H1 (cell line): ENCODE measurements around the gene BTBD9. TPM values are rescaled to one million over a fixed set of nuclear protein-coding genes. Genes with fewer than 3 reads are reported as not detected.

Source experiments
- CTCF ChIA-PET: fragments of 300-600 bp; sonication (Branson Sonifier 250); formaldehyde crosslinking; loops from one replicate; lab custom pipeline; 2021; ENCODE audit not compliant: partially characterized antibody; lab: Charles Lee
- POLR2A ChIA-PET: fragments of 300-600 bp; sonication (Branson Sonifier 250); formaldehyde crosslinking; loops from one replicate; lab custom pipeline; 2021; ENCODE audit warnings: inconsistent platforms; ENCODE audit not compliant: partially characterized antibody; lab: Charles Lee
- DNase-seq, 2 experiments: peaks; one replicate each; pipeline versions ENCODE4 v3.0.0 to v3.0.0-alpha.2; 2010 to 2022; ENCODE audit warnings: low spot score in 2 of 2, low read depth in 1 of 2, mixed read lengths in 1 of 2
- FAIRE-seq: peaks from 2 replicates; lab custom pipeline; 2011; peaks lifted over from hg19 to GRCh38; lab: Jason Lieb, UNC
- H2AFZ ChIP-seq: 2 replicates; pipeline ENCODE4 v1.8.1; 2012; ENCODE audit warnings: low read length, inconsistent platforms
- H2AK5ac ChIP-seq: 2 replicates; pipeline ENCODE4 v1.6.1; 2013; ENCODE audit warnings: low read depth, low read length
- H2BK120ac ChIP-seq: replicated peaks from 2 replicates; pipeline ENCODE3; 2013; ENCODE audit warnings: low read depth, low read length, inconsistent platforms
- H2BK12ac ChIP-seq: 2 replicates; pipeline ENCODE4 v1.6.1; 2013; ENCODE audit warnings: low read depth, low read length
- H2BK15ac ChIP-seq: 2 replicates; pipeline ENCODE4 v1.6.1; 2013; ENCODE audit warnings: low read length
- H2BK20ac ChIP-seq: 2 replicates; pipeline ENCODE4 v1.6.1; 2013; ENCODE audit warnings: low read length
- H2BK5ac ChIP-seq: 2 replicates; pipeline ENCODE4 v1.6.1; 2013; ENCODE audit warnings: low read depth, low read length
- H3K14ac ChIP-seq: 2 replicates; pipeline ENCODE4 v1.6.1; 2013; ENCODE audit warnings: inconsistent platforms; ENCODE audit not compliant: insufficient read length
- H3K18ac ChIP-seq: 2 replicates; pipeline ENCODE4 v1.6.1; 2013; ENCODE audit warnings: low read length; ENCODE audit errors: extremely low read depth
- H3K23ac ChIP-seq: 2 replicates; pipeline ENCODE4 v1.6.1; 2013; ENCODE audit warnings: inconsistent platforms; ENCODE audit not compliant: insufficient read length
- H3K23me2 ChIP-seq: 2 replicates; pipeline ENCODE4 v1.6.1; 2013; ENCODE audit warnings: low read depth, low read length
- H3K27ac ChIP-seq: 2 replicates; pipeline ENCODE4 v1.6.1; 2011; ENCODE audit warnings: low read depth, low read length, inconsistent platforms
- H3K27me3 ChIP-seq, 4 experiments: replicated peaks in 1 of 4; 1 replicate in 1 of 4; 2 replicates in 3 of 4; pipeline versions ENCODE4 v1.6.1 to v1.8.1; 2011 to 2013; ENCODE audit warnings: low read length in 3 of 4, mild to moderate bottlenecking in 3 of 4, inconsistent platforms in 2 of 4, mixed read lengths in 2 of 4, moderate library complexity in 1 of 4; ENCODE audit not compliant: control insufficient read depth in 3 of 4, insufficient read depth in 3 of 4; ENCODE audit errors: extremely low read depth in 1 of 4
- H3K36me3 ChIP-seq, 4 experiments: 2 replicates each; pipeline versions ENCODE4 v1.6.1 to v1.8.1; 2011 to 2013; ENCODE audit warnings: mild to moderate bottlenecking in 4 of 4, low read length in 3 of 4, moderate library complexity in 2 of 4, control low read depth in 1 of 4, inconsistent platforms in 1 of 4; ENCODE audit not compliant: insufficient read depth in 4 of 4, control insufficient read depth in 2 of 4
- H3K4ac ChIP-seq: replicated peaks from 2 replicates; pipeline ENCODE3; 2013; ENCODE audit warnings: low read length, low read depth, mixed read lengths, inconsistent platforms; ENCODE audit not compliant: insufficient read length
- H3K4me1 ChIP-seq, 4 experiments: replicated peaks in 1 of 4; 1 replicate in 1 of 4; 2 replicates in 3 of 4; pipeline versions ENCODE4 v1.6.1 to v1.8.1; 2011 to 2013; ENCODE audit warnings: low read length in 3 of 4, inconsistent platforms in 2 of 4, mixed read lengths in 1 of 4; ENCODE audit not compliant: insufficient read depth in 4 of 4, control insufficient read depth in 3 of 4
- H3K4me2 ChIP-seq, 2 experiments: 2 replicates each; pipeline versions ENCODE4 v1.6.1 to v1.8.1; 2011 to 2013; ENCODE audit warnings: low read depth in 2 of 2, low read length in 2 of 2, control low read depth in 1 of 2, inconsistent platforms in 1 of 2, mild to moderate bottlenecking in 1 of 2; ENCODE audit not compliant: insufficient read depth in 1 of 2
- H3K4me3 ChIP-seq, 4 experiments: fragments of 200-600, 300-600 bp in 1 of 4; sonication (generic), shearing (Covaris generic), sonication (Bioruptor Twin) in 1 of 4; 2 replicates each; pipeline versions ENCODE4 v1.5.1 to v1.8.1; 2011 to 2016; ENCODE audit warnings: low read length in 4 of 4, low read depth in 3 of 4, control low read depth in 2 of 4, inconsistent platforms in 2 of 4, mild to moderate bottlenecking in 2 of 4, mixed read lengths in 1 of 4, moderate library complexity in 1 of 4; ENCODE audit not compliant: insufficient read depth in 2 of 4; ENCODE audit errors: extremely low read depth in 1 of 4
- H3K56ac ChIP-seq: replicated peaks from 2 replicates; pipeline ENCODE3; 2013; ENCODE audit warnings: low read depth, mild to moderate bottlenecking, mixed read lengths, low read length, inconsistent platforms; ENCODE audit not compliant: insufficient read length
- H3K79me1 ChIP-seq: 2 replicates; pipeline ENCODE4 v1.6.1; 2013; ENCODE audit warnings: low read depth, low read length, control low read depth
- H3K79me2 ChIP-seq, 2 experiments: 2 replicates each; pipeline versions ENCODE4 v1.6.1 to v1.8.1; 2012 to 2013; ENCODE audit warnings: low read length in 2 of 2, mild to moderate bottlenecking in 2 of 2, inconsistent platforms in 1 of 2; ENCODE audit not compliant: insufficient read depth in 2 of 2, control insufficient read depth in 1 of 2
- H3K9ac ChIP-seq, 4 experiments: replicated peaks in 1 of 4; 1 replicate in 1 of 4; 2 replicates in 3 of 4; pipeline versions ENCODE4 v1.6.1 to v1.8.1; 2011 to 2013; ENCODE audit warnings: low read depth in 3 of 4, low read length in 3 of 4, control low read depth in 2 of 4, mild to moderate bottlenecking in 2 of 4, moderate library complexity in 2 of 4, inconsistent platforms in 1 of 4; ENCODE audit errors: extremely low read depth in 1 of 4
- H3K9me3 ChIP-seq, 2 experiments: 2 replicates each; pipeline versions ENCODE4 v1.6.1 to v1.8.1; 2012 to 2013; ENCODE audit warnings: mild to moderate bottlenecking in 2 of 2, moderate library complexity in 2 of 2, control low read depth in 1 of 2, inconsistent platforms in 1 of 2, low read depth in 1 of 2, low read length in 1 of 2, mixed read lengths in 1 of 2; ENCODE audit not compliant: insufficient read depth in 2 of 2
- H4K20me1 ChIP-seq, 2 experiments: replicated peaks in 1 of 2; 2 replicates each; pipeline versions ENCODE3 to v1.8.1; 2011 to 2013; ENCODE audit warnings: inconsistent platforms in 2 of 2, low read length in 2 of 2, mild to moderate bottlenecking in 1 of 2; ENCODE audit not compliant: insufficient read depth in 2 of 2, control insufficient read depth in 1 of 2
- H4K5ac ChIP-seq: 2 replicates; pipeline ENCODE4 v1.6.1; 2013; ENCODE audit warnings: low read length, low read depth, mixed read lengths, inconsistent platforms; ENCODE audit not compliant: insufficient read length
- H4K8ac ChIP-seq: 2 replicates; pipeline ENCODE4 v1.8.0; 2013; ENCODE audit warnings: mild to moderate bottlenecking, moderate library complexity, low read length, inconsistent platforms; ENCODE audit not compliant: insufficient read depth; ENCODE audit errors: extremely low read depth
- H4K91ac ChIP-seq: replicated peaks from 2 replicates; pipeline ENCODE3; 2013; ENCODE audit warnings: low read length, mixed read lengths, inconsistent platforms; ENCODE audit not compliant: insufficient read length
- CEBPB ChIP-seq: IDR thresholded peaks from 2 replicates; pipeline ENCODE4 v1.6.1; 2012; ENCODE audit warnings: low read depth, low read length
- CREB1 ChIP-seq: IDR thresholded peaks from 2 replicates; pipeline ENCODE4 v1.6.1; 2012; ENCODE audit warnings: inconsistent platforms
- E2F6 ChIP-seq: IDR thresholded peaks from 2 replicates; pipeline ENCODE4 v1.6.1; 2012; ENCODE audit warnings: inconsistent platforms
- GABPA ChIP-seq: IDR thresholded peaks from 2 replicates; pipeline ENCODE4 v1.6.1; 2011; ENCODE audit warnings: mild to moderate bottlenecking, low read length, moderate library complexity, borderline replicate concordance; ENCODE audit not compliant: insufficient read depth
- HDAC2 ChIP-seq, 2 experiments: fragments of 300-600 bp in 1 of 2; sonication (generic) in 1 of 2; IDR thresholded peaks; 2 replicates each; pipeline ENCODE4 v1.6.1; 2011 to 2012; ENCODE audit warnings: low read depth in 2 of 2, low read length in 2 of 2, mild to moderate bottlenecking in 2 of 2, moderate library complexity in 2 of 2, borderline replicate concordance in 1 of 2, inconsistent platforms in 1 of 2
- HDAC6 ChIP-seq: IDR thresholded peaks from one replicate; pipeline ENCODE4 v1.7.1; 2012; ENCODE audit warnings: low read depth, mild to moderate bottlenecking, inconsistent platforms, low read length, moderate library complexity
- JUN ChIP-seq: IDR thresholded peaks from 2 replicates; pipeline ENCODE4 v1.6.1; 2011; ENCODE audit warnings: low read depth, mild to moderate bottlenecking, improper control_type of control experiment, low read length
- KDM1A ChIP-seq: fragments of 200-600, 300-600 bp; sonication (generic); IDR thresholded peaks from 2 replicates; pipeline ENCODE4 v1.7.1; 2016; ENCODE audit warnings: mild to moderate bottlenecking, low read length, borderline replicate concordance
- MAX ChIP-seq: IDR thresholded peaks from 2 replicates; pipeline ENCODE4 v1.6.1; 2012; ENCODE audit warnings: inconsistent platforms
- RBBP5 ChIP-seq: IDR thresholded peaks from 2 replicates; pipeline ENCODE4 v1.7.1; 2012; ENCODE audit warnings: low read depth, mild to moderate bottlenecking, inconsistent platforms, low read length, moderate library complexity, borderline replicate concordance
- RNF2 ChIP-seq: fragments of 200-900, 300-1000 bp; sonication (generic); IDR thresholded peaks from 2 replicates; pipeline ENCODE4 v1.7.1; 2016; ENCODE audit warnings: borderline replicate concordance, low read depth, mild to moderate bottlenecking, antibody characterized with exemption, low read length; ENCODE audit not compliant: poor library complexity, severe bottlenecking; ENCODE audit errors: missing control alignments
- SP2 ChIP-seq: IDR thresholded peaks from 2 replicates; pipeline ENCODE4 v1.6.1; 2012; ENCODE audit warnings: mild to moderate bottlenecking, low read length, inconsistent platforms
- SP4 ChIP-seq: IDR thresholded peaks from 2 replicates; pipeline ENCODE4 v1.6.1; 2012; ENCODE audit warnings: low read length, inconsistent platforms
- TAF7 ChIP-seq: optimal IDR thresholded peaks from 2 replicates; pipeline ENCODE3; 2011; ENCODE audit warnings: low read depth, mild to moderate bottlenecking, inconsistent platforms, low read length, moderate library complexity, borderline replicate concordance
- WGBS, 2 experiments: shearing (Covaris generic) in 1 of 2; methylation state at CpG; one replicate each; pipeline versions ENCODE4 v1.1.6 to v1.1.7; 2013 to 2015; ENCODE audit warnings: low lambda C conversion rate in 2 of 2, mixed read lengths in 2 of 2, inconsistent platforms in 1 of 2, low coverage in 1 of 2, missing lambda C conversion rate in 1 of 2; ENCODE audit not compliant: insufficient replicate concordance in 2 of 2, insufficient coverage in 1 of 2, insufficient read length in 1 of 2; ENCODE audit errors: extremely low coverage in 1 of 2, missing lambda C conversion rate in 1 of 2; 5-methylcytosine and 5-hydroxymethylcytosine counted together
- polyA plus RNA-seq, 7 experiments: library from polyadenylated mRNA; depleted of rRNA in 3 of 7; stranded (reverse) in 5 of 7; unstranded in 2 of 7; fragments of >200 nt in 5 of 7; fragments of 200-250 nt in 2 of 7; gene quantifications; 1 replicate in 5 of 7; 2 replicates in 1 of 7; 4 replicates in 1 of 7; pipeline versions ENCODE4 v1.2.1 to v1.2.3, GENCODE V29; 2011 to 2013; ENCODE audit warnings: missing spikeins in 2 of 7, mixed read lengths in 2 of 7
- total RNA-seq: library from RNA; stranded (reverse); fragmentation: NEBNext Ultra II Directional; extraction: Animal tissue kit (Norgen Biotek cat#: 25700); gene quantifications from 2 replicates; pipeline ENCODE4 v1.2.1, GENCODE V29; 2021

The BTBD9 gene
- total and polyA plus RNA-seq, 2 of the 8 experiments (the other 6 are each of a cell fraction or from before 2014, with no cell fraction given) = 0.92 to 4.1 TPM

- H3K27ac ChIP-seq = no peak overlapping the region
- TF ChIP-seq HDAC2 (IDR thresholded peaks at IDR 0.05; ENCODE audit: borderline replicate concordance in 1 of 2, low read depth in 2 of 2, low read length in 2 of 2) (no peak), CEBPB (no peak), RBBP5 (no peak), JUN (no peak), SP4 (no peak), HDAC6 (no peak), TAF7 (no peak), RNF2 (no peak), E2F6 (no peak), MAX (no peak), CREB1 (no peak), KDM1A (no peak), SP2 (no peak), GABPA (no peak)
Measured at GRCh38 chr6:38154731-38155130, 485.0 kb downstream of the BTBD9 start.

More at GRCh38 chr6:38154731-38155130, 485.0 kb downstream of the BTBD9 start:
- no peak overlapping the region for H4K5ac ChIP-seq
- no peaks in the 10 kb centered on the region for H3K79me2 ChIP-seq
- H3K18ac ChIP-seq = no peak overlapping the region
- no peak overlapping the region for H2BK20ac ChIP-seq
- no peaks in the 10 kb centered on the region for H3K23me2 ChIP-seq
- no peak overlapping the region for H2BK15ac ChIP-seq
- no peak for FAIRE-seq
- H4K20me1 ChIP-seq = no peaks in the 10 kb centered on the region
- H4K91ac ChIP-seq = no peak overlapping the region
- no peak overlapping the region for H3K4me2 ChIP-seq
- ChIA-PET POLR2A (no interaction called here), CTCF (no interaction called here)
- DNase-seq = no peak
- no peaks in the 10 kb centered on the region for H3K36me3 ChIP-seq
- no peak overlapping the region for H2BK120ac ChIP-seq
- H3K23ac ChIP-seq = no peak overlapping the region
- peaks cover 0 to 4% (median 0%) of the 10 kb centered on the region in 4 experiments; a peak in 2 of 7 replicates for H3K4me1 ChIP-seq
- H2AK5ac ChIP-seq = no peak overlapping the region
- no peak overlapping the region for H2BK12ac ChIP-seq
- H2AFZ ChIP-seq = no peak overlapping the region
- H3K56ac ChIP-seq = no peak overlapping the region
- no peaks in the 10 kb centered on the region for H3K27me3 ChIP-seq
- H2BK5ac ChIP-seq = no peak overlapping the region
- no peak overlapping the region for H3K4me3 ChIP-seq
- no peaks in the 10 kb centered on the region for H3K9me3 ChIP-seq
- WGBS, 2 experiments = 76% methylated on average over 6 of the region's 8 CpGs; no CpG with 5 or more reads in 1 of the 2 experiments
- no peak overlapping the region for H3K14ac ChIP-seq
- H4K8ac ChIP-seq = no peak overlapping the region; the same call in 1 of the 2 replicates
- no peak overlapping the region for H3K9ac ChIP-seq
- no peaks in the 10 kb centered on the region for H3K79me1 ChIP-seq
- no peak overlapping the region for H3K4ac ChIP-seq
